ENCODE data around the gene COL5A1.

COL5A1 gene

DNA sequence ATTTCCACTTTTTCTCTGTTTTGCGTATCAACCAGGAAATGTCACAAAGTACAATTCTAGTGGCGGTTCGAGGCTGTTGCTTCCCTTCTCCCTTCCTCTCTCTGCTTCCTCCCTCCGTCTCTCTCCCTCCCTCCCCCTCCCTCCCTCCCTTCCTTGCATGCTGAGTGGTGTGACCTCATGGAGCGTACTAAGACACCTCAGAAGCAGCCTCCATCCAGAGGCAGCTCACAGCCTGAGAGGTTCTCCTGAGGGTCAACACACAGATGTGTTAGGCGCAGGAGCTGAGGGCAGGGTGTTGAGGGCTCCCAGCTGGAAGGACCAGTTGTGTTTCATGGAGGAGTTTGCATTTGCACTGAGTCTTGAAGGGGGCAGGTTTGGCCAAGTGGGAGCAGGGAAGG, 57.7 kb downstream of the COL5A1 start:
- no peak overlapping the region for H2AFZ ChIP-seq (ENCODE audit: low read length)
- H3K9me2 ChIP-seq (ENCODE audit: low read depth, low read length), result no peaks in the 10 kb centered on the region
- H3K4me1 ChIP-seq (ENCODE audit: insufficient read depth, low read length, severe bottlenecking), result no peaks in the 10 kb centered on the region
- H3K27me3 ChIP-seq (ENCODE audit: insufficient read depth, low read length), result 0 out of 2 replicates have a peak, but pooled peaks cover 4% of the 10 kb centered on the region
- H4K20me1 ChIP-seq (ENCODE audit: insufficient read depth, low read length), result no peaks in the 10 kb centered on the region
- H3K36me3 ChIP-seq (ENCODE audit: insufficient read depth, low read length), result no peaks in the 10 kb centered on the region
- TF ChIP-seq EZH2 (IDR thresholded peaks at IDR 0.05; ENCODE audit: borderline replicate concordance, low read length) (no peak), CTCF (IDR thresholded peaks at IDR 0.05; ENCODE audit: low read length) (no peak)
- no peak overlapping the region for H3K27ac ChIP-seq (ENCODE audit: low read depth, low read length, poor library complexity, severe bottlenecking)
- H3K79me2 ChIP-seq (ENCODE audit: insufficient read depth, low read length), result no peaks in the 10 kb centered on the region
- no peaks in the 10 kb centered on the region for H3K9me3 ChIP-seq (ENCODE audit: low read length)
- H3K4me3 ChIP-seq (ENCODE audit: low read depth, low read length, poor library complexity, severe bottlenecking), result no peak overlapping the region
- no peaks in the 10 kb centered on the region for H3F3A ChIP-seq (ENCODE audit: insufficient read depth, low read length)
- H3K4me2 ChIP-seq (ENCODE audit: low read length), result no peak overlapping the region
- H3K9ac ChIP-seq (ENCODE audit: low read length), result no peak overlapping the region

DNA sequence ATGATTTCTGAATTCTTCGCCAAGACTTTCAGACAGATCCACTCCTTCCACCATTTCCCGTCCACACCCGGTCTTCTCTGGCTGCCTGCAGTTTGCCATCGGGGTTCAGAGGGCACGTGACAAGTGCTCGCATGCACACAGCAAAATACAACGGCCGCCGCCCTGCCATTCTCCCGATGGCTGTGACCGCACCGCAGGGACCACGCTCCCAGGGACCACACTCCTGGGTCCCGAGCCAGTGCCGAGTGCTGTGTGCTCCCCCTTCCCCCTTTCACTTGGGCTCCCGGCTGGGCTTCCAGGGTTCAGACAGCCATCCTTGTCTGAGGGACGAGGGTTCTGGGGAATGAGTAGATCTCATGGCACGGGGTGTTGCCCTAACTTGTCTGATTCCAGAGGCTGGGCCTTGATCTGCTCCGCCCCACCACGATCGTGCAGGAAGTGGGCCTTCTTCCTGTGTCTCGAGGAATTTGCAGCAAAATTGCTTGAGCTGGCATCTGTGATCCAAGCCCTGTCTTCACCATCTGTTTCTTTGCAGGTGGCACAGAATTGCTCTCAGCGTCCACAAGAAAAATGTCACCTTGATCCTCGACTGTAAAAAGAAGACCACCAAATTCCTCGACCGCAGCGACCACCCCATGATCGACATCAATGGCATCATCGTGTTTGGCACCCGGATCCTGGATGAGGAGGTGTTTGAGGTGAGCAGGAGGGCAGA, 59.2 kb downstream of the COL5A1 start:
- no peak overlapping the region for H3K9ac ChIP-seq (ENCODE audit: low read length)
- no peak for TF ChIP-seq CTCF (IDR thresholded peaks at IDR 0.05; ENCODE audit: low read length)
- no peak for TF ChIP-seq EZH2 (IDR thresholded peaks at IDR 0.05; ENCODE audit: borderline replicate concordance, low read length)
- no peak overlapping the region for H3K4me2 ChIP-seq (ENCODE audit: low read length)
- no peaks in the 10 kb centered on the region for H3K79me2 ChIP-seq (ENCODE audit: insufficient read depth, low read length)
- H2AFZ ChIP-seq (ENCODE audit: low read length), result no peak overlapping the region
- no peaks in the 10 kb centered on the region for H3K9me2 ChIP-seq (ENCODE audit: low read depth, low read length)
- 0 out of 2 replicates have a peak, but pooled peaks cover 4% of the 10 kb centered on the region for H3K27me3 ChIP-seq (ENCODE audit: insufficient read depth, low read length)
- H3K4me3 ChIP-seq (ENCODE audit: low read depth, low read length, poor library complexity, severe bottlenecking), result no peak overlapping the region
- H3K4me1 ChIP-seq (ENCODE audit: insufficient read depth, low read length, severe bottlenecking), result no peaks in the 10 kb centered on the region
- no peaks in the 10 kb centered on the region for H4K20me1 ChIP-seq (ENCODE audit: insufficient read depth, low read length)
- no peaks in the 10 kb centered on the region for H3K9me3 ChIP-seq (ENCODE audit: low read length)
- no peaks in the 10 kb centered on the region for H3K36me3 ChIP-seq (ENCODE audit: insufficient read depth, low read length)
- H3K27ac ChIP-seq (ENCODE audit: low read depth, low read length, poor library complexity, severe bottlenecking), result no peak overlapping the region
- H3F3A ChIP-seq (ENCODE audit: insufficient read depth, low read length), result no peaks in the 10 kb centered on the region

DNA sequence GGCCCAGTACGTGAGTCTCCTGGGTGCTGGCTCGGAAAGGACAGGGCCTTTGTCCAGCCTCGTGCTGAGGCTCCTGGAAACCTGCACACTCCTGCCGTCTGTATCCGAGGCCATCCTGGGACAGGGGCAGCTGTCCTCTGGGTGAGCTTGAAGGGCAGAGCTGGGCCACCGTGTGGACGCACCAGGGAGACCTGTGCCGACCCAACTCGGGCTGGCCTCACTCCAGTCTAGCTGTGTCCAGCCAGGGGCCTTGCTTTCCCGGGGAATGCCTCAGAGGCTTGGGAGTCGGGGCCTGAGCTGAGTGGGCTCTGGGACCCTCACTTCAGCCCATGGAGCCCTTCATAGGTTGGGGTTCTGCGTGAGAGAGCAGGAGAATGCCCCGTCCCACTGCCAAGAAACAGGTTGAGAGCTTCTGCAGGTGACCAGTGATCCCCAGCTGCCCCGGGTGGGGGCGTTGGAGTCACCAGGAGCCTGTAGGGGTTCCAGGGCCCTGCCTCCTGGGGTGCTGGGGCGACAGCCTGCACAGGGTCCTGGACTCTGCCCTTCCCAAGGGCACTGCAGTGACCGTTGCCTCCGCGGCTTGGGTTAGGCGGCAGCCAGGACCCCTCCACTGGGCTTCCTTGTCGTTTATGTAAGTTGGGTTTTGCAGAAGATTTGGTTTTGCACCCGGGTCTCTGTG, 60.1 kb downstream of the COL5A1 start:
- H3K79me2 ChIP-seq (ENCODE audit: insufficient read depth, low read length), result no peaks in the 10 kb centered on the region
- no peak overlapping the region for H3K4me2 ChIP-seq (ENCODE audit: low read length)
- H3F3A ChIP-seq (ENCODE audit: insufficient read depth, low read length), result no peaks in the 10 kb centered on the region
- H3K36me3 ChIP-seq (ENCODE audit: insufficient read depth, low read length), result no peaks in the 10 kb centered on the region
- no peak overlapping the region for H3K4me3 ChIP-seq (ENCODE audit: low read depth, low read length, poor library complexity, severe bottlenecking)
- TF ChIP-seq CTCF (IDR thresholded peaks at IDR 0.05; ENCODE audit: low read length), result no peak
- TF ChIP-seq EZH2 (IDR thresholded peaks at IDR 0.05; ENCODE audit: borderline replicate concordance, low read length), result no peak
- H3K27me3 ChIP-seq (ENCODE audit: insufficient read depth, low read length), result 0 out of 2 replicates have a peak, but pooled peaks cover 4% of the 10 kb centered on the region
- H3K4me1 ChIP-seq (ENCODE audit: insufficient read depth, low read length, severe bottlenecking), result no peaks in the 10 kb centered on the region
- no peak overlapping the region for H3K27ac ChIP-seq (ENCODE audit: low read depth, low read length, poor library complexity, severe bottlenecking)
- H2AFZ ChIP-seq (ENCODE audit: low read length), result no peak overlapping the region
- no peaks in the 10 kb centered on the region for H3K9me2 ChIP-seq (ENCODE audit: low read depth, low read length)
- no peak overlapping the region for H3K9ac ChIP-seq (ENCODE audit: low read length)
- no peaks in the 10 kb centered on the region for H4K20me1 ChIP-seq (ENCODE audit: insufficient read depth, low read length)
- no peaks in the 10 kb centered on the region for H3K9me3 ChIP-seq (ENCODE audit: low read length)

Measured in OCI-LY1 (cell line).